Activated CD8-positive, alpha-beta memory T cell treated with anti-CD3 and anti-CD28 coated beads for 36 hours (primary cell): ENCODE data around the gene CTSZ. TPM values are rescaled to one million over a fixed set of nuclear protein-coding genes. Genes with fewer than 3 reads are reported as not detected.
"Not testable (repeated sequence)": the region's sequence is repeated elsewhere in the genome, so short reads cannot be mapped to it uniquely, and the experiment has no call there.

ENCODE experiments used
- CTCF ChIA-PET: fragments of 350-600 bp; sonication (Branson Sonifier 250); formaldehyde crosslinking; loops from one replicate; lab custom pipeline; 2021; ENCODE audit warnings: antibody characterized with exemption; lab: Charles Lee
- POLR2A ChIA-PET: fragments of 350-600 bp; sonication (Branson Sonifier 250); formaldehyde crosslinking; loops from one replicate; lab custom pipeline; 2021; ENCODE audit warnings: antibody characterized with exemption; lab: Charles Lee
- total RNA-seq, 2 experiments: library from RNA; stranded (reverse); gene quantifications; one replicate each; pipeline ENCODE4 v1.2.3, GENCODE V29; 2021

Gene CTSZ
- total RNA-seq, 2 experiments from 2014 or later = 31.0 to 31.2 TPM

DNA sequence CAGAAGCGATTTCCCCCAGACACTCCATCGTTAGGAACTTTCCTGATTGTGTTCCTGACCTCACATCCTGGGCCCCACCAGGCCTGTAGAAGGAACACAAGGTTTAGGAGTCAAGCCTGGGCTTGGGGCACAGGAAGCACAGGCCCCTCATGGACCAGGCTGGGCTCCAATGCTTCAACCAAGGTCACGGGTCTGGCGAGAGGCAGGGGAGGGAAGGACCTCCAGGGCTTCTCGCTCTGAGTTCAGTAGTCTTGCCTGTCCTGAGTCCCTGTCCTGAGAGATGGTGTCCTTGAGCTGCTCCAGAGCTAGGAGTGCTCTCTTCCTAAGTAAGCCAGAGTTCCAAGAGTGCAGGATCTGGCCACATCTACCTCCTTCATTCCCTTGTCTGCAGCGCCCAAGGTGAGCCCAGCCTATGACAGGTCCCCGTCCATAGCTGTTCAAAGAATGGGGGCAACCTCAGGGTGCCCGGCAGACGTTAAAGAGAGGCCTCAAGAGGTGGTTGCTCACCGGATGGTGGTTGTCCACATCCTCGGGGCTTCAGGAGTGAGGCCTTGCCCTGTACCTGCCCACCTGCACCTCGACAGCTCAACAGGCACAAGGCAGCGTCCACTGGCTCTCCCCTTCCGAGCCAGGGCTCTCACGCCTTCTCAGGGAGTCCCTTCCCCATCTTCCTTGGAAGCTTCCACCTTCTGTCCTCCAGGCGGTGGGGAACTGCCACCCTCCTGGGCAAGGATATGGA is 10.6 kb upstream of the CTSZ start:
- CTCF ChIA-PET = no interaction called here
- POLR2A ChIA-PET = interaction anchor here (0.5 kb wide), 1 partner anchor 150 kb away, joined by 5 read pairs; no protein-coding TSS in a partner anchor

- ChIA-PET CTCF (no interaction called here), POLR2A (no interaction called here)
Observed at GRCh38 chr20:59016795-59017492, 9.9 kb upstream of the CTSZ start.

DNA sequence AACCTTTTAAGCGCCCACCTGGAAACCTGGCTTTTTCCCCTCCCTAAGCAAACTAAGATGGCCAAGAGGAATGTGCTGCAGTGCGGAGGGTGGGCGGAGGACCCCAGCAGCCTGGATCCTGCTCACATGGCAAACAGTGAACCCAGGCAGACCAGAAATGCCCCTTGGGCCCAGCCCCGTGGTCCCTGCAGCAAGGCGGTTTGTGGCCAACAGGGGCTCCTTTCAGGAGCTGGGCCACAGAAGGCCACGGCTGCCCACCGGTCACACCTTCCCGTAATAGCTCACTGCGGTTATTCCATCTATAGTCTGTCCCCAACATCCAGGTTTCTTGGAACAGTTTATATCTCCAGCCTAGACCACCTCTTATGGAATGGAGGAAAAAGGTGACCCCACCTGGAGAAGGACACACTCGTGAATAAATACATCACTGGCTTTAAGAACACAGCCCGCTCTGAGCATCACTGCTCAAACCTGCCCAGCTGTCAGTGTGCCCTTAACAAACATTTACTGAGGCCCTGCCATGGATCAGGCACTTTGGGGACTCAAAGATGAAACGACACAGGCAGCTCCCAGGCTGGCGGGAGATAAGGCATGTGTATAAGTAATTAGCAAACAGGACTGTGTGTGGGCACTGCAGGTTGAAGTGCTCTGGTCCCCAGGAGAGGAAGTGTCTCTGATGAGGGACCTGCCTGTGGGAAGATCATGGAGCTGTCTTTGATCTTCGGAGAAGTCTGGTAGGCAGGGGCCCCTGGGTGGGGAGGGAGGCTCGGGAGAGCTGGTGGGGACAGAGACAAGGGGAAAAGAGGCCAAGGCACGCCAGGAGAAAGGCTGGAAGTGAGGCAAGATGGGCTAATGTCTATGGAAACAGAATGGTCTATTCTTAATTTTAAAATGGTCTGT is 9.0 kb upstream of the CTSZ start:
- ChIA-PET CTCF (no interaction called here), POLR2A (no interaction called here)

- ChIA-PET POLR2A (no interaction called here), CTCF (no interaction called here)
Observed at GRCh38 chr20:59015411-59015810, 8.4 kb upstream of the CTSZ start.

DNA sequence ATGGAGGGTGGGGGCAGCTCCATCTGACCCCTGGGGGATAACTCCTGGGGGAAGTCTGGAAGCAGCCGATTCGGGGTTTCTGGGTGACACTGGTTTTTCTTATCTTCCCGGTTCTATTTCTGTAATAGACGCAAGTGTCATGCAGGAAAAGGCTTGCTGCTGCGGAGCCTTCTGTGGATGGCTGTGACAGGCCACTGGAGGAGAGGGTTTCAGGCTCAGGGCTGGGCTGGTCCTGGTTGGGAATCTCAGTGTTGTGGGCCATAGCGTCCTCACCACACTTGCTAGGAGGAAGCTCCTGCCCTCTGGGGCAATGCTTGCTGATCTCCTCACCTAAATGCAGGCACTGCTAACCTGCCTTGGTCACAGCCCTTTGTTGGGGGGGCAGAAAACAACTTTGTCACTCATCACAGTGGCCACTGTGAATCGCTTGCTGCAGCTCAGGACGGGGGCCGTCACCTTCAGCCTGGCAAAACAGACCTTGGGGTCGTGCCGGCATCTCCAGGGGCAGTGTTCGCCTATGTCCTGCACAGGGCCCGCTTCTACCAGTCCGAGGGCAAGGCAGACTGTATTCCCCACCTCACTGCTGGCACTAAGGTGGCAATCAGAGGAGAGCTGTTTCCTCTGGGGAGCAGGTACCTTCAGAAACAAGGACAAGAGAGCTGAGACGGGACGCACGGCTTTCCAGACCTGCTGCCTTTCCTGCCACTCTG is 7.8 kb upstream of the CTSZ start:
- CTCF ChIA-PET = interaction anchor here (1.1 kb wide), 1 partner anchor 17 kb away, joined by 3 read pairs; the partner anchor contains the start of gene ATP5F1E
- POLR2A ChIA-PET = no interaction called here

- POLR2A ChIA-PET = no interaction called here
- CTCF ChIA-PET = interaction anchor here (1.1 kb wide), 1 partner anchor 18 kb away, joined by 3 read pairs; the partner anchor contains the start of gene ATP5F1E
Observed at GRCh38 chr20:59013959-59014608, 7.0 kb upstream of the CTSZ start.

- CTCF ChIA-PET = interaction anchor here (1.1 kb wide), 1 partner anchor 18 kb away, joined by 3 read pairs; the partner anchor contains the start of gene ATP5F1E
- POLR2A ChIA-PET = no interaction called here
Observed at GRCh38 chr20:59013031-59013951, 6.2 kb upstream of the CTSZ start.

DNA sequence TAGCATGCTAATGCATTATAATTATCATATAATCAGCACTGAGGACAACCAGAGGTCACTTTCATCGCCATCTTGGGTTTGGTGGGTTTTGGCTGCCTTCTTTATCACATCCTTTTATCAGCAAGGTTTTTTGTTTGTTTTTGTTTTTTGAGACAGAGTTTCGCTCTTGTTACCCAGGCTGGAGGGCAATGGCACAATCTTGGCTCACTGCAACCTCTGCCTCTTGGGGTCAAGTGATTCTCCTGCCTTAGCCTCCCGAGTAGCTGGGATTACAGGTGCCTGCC is 4.8 kb upstream of the CTSZ start:
- CTCF ChIA-PET, POLR2A ChIA-PET: not testable (repeated sequence)

DNA sequence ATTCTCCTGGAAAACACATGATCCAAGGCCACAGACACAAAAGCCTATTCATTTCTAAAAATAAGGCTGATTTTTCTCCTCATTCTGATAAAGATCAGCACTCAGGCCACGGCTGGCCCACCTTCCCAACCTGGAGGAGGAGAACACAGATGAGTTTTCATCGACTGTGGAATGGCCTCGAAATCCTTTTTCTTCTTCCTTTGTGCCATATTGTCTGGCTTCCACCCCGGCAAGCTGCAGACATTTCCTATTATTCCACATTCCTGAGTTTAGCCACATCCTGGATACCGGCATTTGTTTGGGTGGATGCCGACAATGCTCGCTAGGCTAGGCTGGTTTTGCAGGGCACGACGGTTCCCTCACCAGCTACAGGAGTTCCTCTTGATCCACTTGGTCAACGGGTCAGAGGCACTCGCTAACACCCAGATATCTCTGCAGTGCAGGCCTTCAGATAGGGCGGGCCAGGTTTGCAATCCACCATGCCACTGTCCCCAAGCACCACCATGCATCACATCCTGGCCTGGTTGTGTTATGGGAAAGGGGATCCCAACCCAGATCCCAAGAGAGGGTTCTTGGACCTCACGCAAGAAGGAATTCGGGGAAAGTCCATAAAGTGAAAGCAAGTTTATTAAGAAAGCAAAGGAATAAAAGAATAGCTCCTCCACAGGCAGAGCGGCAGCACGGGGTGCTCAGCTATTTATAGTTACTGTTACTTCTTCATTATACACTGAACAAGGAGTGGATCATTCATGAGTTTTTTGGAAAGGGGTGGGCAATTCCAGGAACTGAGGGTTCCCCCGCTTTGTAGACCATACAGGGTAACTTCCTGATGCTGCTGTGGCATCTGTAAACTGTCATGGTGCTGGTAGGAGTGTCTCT is 4.2 kb upstream of the CTSZ start:
- ChIA-PET CTCF (no interaction called here), POLR2A (no interaction called here)

DNA sequence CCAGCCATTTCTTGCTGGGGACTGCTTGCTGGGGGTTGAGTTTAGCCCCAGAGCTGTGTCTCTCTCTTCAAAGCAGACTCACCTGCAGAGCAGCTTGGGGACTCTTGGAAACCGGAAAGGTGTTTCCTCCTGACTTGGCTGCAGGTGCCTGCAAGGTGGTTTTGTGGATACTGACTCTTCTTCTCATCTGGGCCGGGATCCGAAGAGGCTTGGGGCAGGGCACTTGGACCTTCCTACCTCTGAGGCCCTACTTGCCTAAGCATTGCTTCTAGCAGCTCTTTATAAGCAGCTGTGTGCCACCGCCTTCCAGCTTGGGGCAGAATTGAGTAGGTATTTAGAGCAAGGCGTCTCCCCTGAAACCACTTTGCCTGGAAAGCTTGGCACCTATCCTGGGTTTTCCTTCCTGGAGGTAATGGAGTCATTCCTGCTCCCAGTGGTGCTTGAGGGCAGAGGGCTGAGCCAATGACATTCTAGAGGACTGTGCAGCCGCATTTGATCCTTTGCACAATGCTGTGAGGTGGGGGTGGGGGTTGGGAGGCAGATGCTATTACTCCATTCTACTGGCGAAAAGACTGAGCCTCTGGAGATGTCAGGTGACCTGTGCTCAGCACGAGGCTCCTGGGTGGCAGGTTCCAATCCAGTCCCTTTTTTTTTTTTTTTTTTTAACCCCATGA is 3.4 kb upstream of the CTSZ start:
- ChIA-PET POLR2A (interaction anchor here (0.6 kb wide), 1 partner anchor 177 kb away, joined by 4 read pairs; no protein-coding TSS in a partner anchor), CTCF (no interaction called here)

- CTCF ChIA-PET = no interaction called here
Observed at GRCh38 chr20:59008715-59009336, 1.8 kb upstream of the CTSZ start.

GRCh38 chr20:59007665-59008511 is 834 bp upstream of the CTSZ start:
- CTCF ChIA-PET = no interaction called here
- POLR2A ChIA-PET = no interaction called here

More at GRCh38 chr20:59008715-59009336, 1.8 kb upstream of the CTSZ start:
- POLR2A ChIA-PET = no interaction called here

DNA sequence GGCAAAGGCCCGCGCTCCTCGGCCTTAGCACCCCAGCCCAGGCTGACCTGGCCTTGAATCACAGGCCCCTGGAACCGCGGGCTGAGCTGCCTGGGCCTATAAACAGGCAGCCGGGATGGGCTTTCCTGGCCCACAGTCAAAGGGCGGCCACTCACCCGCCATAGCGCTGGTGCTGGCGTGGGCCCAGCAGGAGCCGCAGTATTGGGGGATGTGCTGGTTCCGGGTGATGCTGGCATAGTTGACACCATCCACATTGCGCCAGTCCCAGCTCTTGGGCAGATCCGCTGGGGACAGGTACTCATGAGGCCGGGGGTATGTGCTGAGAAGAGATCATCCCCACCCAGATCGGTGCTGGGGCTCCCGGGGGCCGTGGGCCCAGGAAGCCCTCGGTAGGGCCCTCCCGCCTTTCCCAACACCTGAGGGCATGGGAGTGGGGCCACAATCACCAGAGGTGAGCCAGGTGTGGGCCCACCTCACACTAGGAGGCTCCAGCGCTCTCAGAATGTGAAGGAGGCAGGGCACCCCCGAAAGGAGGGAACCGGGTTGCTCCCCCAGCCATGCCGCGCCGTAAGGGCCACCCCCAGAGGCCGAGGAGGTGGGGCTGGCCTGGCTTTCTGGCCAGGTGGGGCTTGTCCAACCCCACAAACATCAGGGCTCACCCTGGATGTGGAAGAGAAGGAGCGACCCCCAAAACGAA is 739 bp downstream of the CTSZ start:
- CTCF ChIA-PET = interaction anchor here (0.9 kb wide), 1 partner anchor 61 kb away, joined by 3 read pairs; no protein-coding TSS in a partner anchor
- POLR2A ChIA-PET = no interaction called here

GRCh38 chr20:59005523-59006166 is 1.4 kb downstream of the CTSZ start:
- CTCF ChIA-PET = interaction anchor here (0.9 to 1.1 kb wide), 2 partner anchors 15 to 62 kb away, joined by 3 read pairs; no protein-coding TSS in a partner anchor
- POLR2A ChIA-PET = no interaction called here
